Inflammatory macrophage treated with lipopolysaccharide for 1 hour (primary cell): ENCODE measurements around the gene TK2.
"Not testable (repeated sequence)": the region's sequence is repeated elsewhere in the genome, so short reads cannot be mapped to it uniquely, and the experiment has no call there.

Source experiments
- DNase-seq, 2 donors: peaks; one replicate each; pipeline ENCODE4 v3.0.0-alpha.2; 2020 to 2022

Gene TK2

GRCh38 chr16:66502020-66502913, 47.7 kb downstream of the TK2 start:
- DNase-seq, result no peak

DNA sequence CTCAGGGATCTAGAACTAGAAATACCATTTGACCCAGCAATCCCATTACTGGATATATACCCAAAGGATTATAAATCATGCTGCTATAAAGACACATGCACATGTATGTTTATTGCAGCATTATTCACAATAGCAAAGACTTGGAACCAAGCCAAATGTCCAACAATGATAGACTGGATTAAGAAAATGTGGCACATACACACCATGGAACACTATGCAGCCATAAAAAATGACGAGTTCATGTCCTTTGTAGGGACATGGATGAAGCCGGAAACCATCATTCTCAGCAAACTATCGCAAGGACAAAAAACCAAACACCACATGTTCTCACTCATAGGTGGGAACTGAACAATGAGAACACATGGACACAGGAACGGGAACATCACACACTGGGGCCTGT, 48.4 kb downstream of the TK2 start:
- DNase-seq, result not testable (repeated sequence)

GRCh38 chr16:66497921-66498320, 52.0 kb downstream of the TK2 start:
- not testable (repeated sequence) for DNase-seq

DNA sequence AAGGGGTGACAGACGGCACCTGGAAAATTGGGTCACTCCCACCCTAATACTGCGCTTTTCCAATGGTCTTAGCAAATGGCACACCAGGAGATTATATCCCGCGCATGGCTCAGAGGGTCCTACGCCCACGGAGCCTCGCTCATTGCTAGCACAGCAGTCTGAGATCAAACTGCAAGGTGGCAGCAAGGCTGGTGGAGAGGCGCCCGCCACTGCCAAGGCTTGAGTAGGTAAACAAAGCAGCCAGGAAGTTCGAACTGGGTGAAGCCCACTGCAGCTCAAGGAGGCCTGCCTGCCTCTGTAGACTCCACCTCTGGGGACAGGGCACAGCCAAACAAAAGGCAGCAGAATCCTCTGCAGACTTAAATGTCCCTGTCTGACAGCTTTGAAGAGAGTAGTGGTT, 53.7 kb downstream of the TK2 start:
- not testable (repeated sequence) for DNase-seq

GRCh38 chr16:66495440-66495839, 54.5 kb downstream of the TK2 start:
- no peak for DNase-seq

GRCh38 chr16:66494916-66495315, 55.0 kb downstream of the TK2 start:
- DNase-seq, result no peak

DNA sequence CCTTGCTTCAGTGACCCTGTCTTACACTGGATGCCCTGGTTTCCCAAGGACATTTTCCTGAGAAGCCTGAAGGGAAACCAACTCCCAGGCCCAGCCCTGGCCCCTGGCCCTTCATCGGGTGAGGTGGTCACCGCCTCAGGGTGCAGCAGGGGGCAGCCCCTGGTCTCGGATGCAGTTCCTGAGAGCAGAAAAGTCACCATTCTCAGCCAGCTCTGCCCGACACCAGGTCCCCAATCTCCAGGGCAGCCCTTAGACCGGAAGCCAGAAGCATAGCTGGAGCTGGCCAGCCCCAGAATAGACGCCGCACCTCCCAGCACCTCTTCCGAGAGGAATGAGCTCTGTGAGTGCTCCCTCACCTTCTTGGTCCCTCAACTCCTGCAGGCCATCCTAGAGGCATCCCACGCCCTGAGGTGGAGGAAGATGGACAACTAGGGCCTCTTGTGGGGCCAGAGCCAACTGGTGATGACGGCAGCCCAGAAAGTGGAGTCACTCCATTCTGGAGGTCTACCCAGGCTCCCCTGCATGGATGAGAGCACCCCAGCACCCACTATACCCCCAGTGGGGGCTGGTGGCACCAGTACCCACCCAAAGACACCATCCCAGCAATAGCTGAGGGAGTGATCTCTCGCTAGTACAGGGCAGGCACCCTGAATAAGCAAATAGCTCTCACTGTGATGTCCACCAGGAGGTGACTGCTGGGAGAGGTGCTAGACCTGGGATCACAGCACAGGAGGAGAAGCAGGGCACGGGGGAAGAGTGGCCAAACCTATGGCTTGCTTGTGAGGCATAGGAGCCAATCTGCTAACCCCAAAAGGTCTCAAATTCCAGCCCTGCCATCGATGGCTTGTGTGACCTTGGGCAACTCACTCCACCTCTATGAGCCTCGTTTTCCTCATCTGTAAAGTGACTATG, 56.2 kb downstream of the TK2 start:
- no peak for DNase-seq

GRCh38 chr16:66491716-66492064, 58.2 kb downstream of the TK2 start:
- DNase-seq, result no peak

- DNase-seq, result no peak
These were observed 58.9 kb downstream of the TK2 start for GRCh38 chr16:66490774-66491715.

DNA sequence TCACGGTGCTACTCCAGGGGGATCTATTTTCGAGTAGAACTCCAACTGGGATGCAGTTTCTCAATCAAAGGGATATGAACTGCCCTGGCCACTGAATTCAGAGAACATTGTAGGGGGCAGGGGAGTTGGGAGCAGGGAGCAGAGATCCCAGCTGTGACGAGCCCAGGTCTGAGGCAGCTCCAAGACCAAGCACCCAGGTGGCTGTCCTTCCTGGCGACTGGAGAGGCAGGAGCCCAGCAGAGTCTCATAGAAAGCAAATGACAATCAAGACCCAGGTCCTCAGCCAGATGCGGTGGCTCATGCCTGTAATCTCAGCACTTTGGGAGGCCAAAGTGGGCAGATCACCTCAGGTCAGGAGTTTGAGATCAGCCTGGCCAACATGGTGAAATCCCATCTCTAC, 60.1 kb downstream of the TK2 start:
- no peak for DNase-seq

DNA sequence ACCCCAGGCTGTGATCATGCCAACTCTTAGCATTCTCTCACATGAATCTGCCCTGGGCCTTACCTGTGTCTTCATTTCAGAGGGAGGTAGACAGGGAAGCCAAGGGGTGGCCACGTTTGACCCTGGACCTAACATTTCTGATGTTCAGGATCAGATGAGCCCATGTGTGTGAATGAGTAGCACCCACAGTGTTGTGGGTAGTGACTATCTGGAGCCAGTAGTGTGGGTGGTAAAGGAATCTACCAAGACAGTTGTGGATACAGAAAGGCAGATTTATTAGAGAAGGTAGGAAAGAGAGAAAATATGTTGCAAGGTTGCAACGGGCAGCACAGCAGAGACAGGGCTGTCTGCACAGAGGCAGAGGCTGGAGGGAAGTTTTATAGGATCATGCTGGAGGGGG, 60.5 kb downstream of the TK2 start:
- no peak for DNase-seq

DNA sequence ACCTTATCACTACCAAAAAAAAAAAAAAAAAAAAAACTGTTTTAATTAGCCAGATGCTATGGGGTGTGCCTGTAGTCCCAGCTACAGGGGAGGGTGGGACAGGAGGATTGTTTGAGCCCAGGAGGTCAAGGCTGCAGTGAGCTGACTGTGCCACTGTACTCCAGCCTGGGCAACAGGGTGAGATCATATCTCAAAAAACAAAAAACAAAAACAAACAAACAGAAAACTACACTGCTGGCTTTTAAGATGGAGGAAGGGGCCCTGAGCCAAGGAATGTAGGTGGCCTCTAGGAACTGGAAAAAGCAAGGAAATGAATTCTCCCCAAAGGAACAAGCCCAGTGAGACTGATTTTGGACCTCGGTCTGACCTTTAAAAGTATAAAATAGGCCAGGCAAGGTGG, 61.4 kb downstream of the TK2 start:
- no peak for DNase-seq

DNA sequence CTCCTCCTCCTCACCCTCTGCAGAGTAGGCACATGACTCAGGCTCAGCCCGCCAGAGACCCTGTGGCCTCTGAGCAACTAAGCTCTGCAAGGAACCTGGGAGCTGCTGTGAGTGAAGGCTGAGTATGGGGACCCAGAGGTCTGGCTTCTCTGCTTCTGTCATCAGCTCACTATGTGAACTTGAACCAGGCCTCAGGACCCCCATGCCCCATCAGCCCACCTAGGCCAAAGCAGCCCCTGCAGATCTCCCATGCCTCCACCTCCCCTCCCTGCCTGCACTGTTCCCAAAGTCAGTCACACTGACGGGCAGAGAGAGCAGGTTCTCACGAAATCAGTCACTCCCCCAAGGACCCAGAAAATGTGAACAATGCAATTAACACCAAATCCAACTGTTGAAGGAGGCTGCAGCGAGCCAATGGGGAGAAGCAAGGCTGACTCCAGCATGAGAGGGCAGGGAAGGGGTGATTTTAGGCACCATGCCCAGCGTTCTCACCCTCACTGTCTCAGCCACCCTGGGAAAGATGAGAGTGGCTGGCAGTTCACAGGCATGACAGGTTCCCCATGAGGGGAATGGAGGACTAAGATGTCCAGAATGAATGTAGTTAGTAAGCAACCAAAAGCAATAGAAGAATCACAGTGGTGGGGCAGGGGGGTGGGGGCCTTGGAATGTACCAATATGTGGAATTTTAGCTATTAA, 62.2 kb downstream of the TK2 start:
- no peak for DNase-seq

DNA sequence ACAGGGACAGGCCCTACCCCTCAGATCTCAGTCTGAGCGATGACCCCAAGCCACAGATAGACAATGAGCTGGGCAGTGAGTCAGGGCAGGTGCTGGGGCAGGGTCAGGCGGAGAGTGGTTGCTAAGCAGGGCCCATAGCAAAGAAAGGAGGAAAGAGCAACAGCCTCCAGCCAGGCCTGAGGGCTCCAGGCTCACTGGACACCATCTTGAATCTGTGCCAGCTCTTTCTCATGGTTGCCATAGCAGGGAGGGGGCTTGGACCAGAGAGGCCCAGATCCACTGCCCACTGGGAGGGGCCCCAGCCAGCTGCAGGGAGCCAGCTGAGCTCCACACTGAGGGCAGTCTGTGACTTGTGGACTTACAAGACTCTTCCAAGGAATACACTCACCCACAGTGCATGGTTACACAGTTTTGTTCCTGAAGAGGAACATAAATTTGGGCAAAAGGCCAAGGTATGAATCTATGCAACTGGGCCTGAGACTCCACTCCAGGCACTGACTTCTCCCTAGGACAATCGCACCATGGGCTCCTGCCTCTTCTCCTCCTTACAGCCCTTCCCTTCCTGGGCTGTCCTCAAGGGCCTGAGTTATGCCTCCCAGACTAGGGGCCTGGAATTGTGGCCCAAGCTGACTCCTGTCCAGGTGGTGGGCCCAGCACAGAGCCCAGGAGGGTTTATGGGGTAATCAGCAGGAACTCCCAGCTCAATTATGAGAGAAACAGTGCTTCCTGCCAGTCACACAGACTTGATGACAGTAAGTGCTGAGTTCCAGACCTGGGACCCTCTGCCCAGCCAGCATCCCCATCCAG, 62.9 kb downstream of the TK2 start:
- peak; percentile 67 to 74 for DNase-seq

GRCh38 chr16:66486199-66486772, 63.6 kb downstream of the TK2 start:
- no peak for DNase-seq

- DNase-seq, result no peak
These were observed 64.5 kb downstream of the TK2 start for GRCh38 chr16:66485376-66485775.

- no peak for DNase-seq
These were observed 65.3 kb downstream of the TK2 start for GRCh38 chr16:66484453-66485213.

- DNase-seq, result peak; percentile 59 to 89
These were observed 66.1 kb downstream of the TK2 start for GRCh38 chr16:66483689-66484452.

- DNase-seq, result no peak
These were observed 68.0 kb downstream of the TK2 start for GRCh38 chr16:66481943-66482390.
